ENCODE measurements around the gene FRMD1.

Gene FRMD1

GRCh38 chr6:168035661-168036545, 43.1 kb downstream of the FRMD1 start:
- peak overlapping the region; percentile 49 for H3K4me3 ChIP-seq (ENCODE audit: low read length)
- peak; percentile 32 for DNase-seq (ENCODE audit: low read depth)
- TF ChIP-seq CTCF (IDR thresholded peaks at IDR 0.05; ENCODE audit: insufficient read depth, low read depth, low read length, missing control alignments), result no peak

GRCh38 chr6:168035098-168035660, 43.8 kb downstream of the FRMD1 start:
- no peak for TF ChIP-seq CTCF (IDR thresholded peaks at IDR 0.05; ENCODE audit: insufficient read depth, low read depth, low read length, missing control alignments)
- peak; percentile 43 for DNase-seq (ENCODE audit: low read depth)
- H3K4me3 ChIP-seq (ENCODE audit: low read length), result peak overlapping the region; percentile 49

- DNase-seq (ENCODE audit: low read depth), result no peak
- no peak overlapping the region for H3K4me3 ChIP-seq (ENCODE audit: low read length)
- TF ChIP-seq CTCF (IDR thresholded peaks at IDR 0.05; ENCODE audit: insufficient read depth, low read depth, low read length, missing control alignments), result no peak
Observed at GRCh38 chr6:168034537-168034936, 44.5 kb downstream of the FRMD1 start.

- DNase-seq (ENCODE audit: low read depth), result no peak
- no peak overlapping the region for H3K4me3 ChIP-seq (ENCODE audit: low read length)
- TF ChIP-seq CTCF (IDR thresholded peaks at IDR 0.05; ENCODE audit: insufficient read depth, low read depth, low read length, missing control alignments), result no peak
Observed at GRCh38 chr6:168033791-168034190, 45.2 kb downstream of the FRMD1 start.

- no peak overlapping the region for H3K4me3 ChIP-seq (ENCODE audit: low read length)
- DNase-seq (ENCODE audit: low read depth), result peak; percentile 32
- peak; percentile 22 for TF ChIP-seq CTCF (IDR thresholded peaks at IDR 0.05; ENCODE audit: insufficient read depth, low read depth, low read length, missing control alignments)
Observed at GRCh38 chr6:168032005-168032760, 46.8 kb downstream of the FRMD1 start.

DNA sequence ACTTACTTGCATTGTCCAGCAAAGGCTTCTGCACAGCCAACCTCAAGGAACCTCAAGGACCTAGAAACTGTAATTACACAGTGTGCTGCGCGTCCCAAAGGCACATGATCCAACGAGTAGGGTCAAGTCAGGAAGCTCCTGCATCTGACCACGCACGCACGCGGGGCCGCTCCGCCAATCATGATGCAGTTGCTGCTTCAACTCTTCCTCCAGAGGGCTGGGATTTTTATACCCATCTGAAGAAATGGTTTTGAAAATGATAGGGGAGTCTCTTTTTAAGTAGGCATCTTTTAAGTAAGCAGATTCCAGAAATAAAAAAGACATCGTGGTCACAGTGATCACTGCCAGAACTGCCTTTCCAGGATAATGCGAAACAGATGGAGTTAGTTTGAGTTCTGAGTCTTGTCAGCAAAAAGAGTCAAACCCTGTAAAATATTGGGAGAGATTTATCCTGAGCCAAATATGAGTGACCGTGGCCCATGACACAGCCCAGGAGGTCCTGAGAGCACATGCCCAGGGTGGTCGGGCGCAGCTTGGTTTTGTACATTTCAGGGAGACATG, 47.5 kb downstream of the FRMD1 start:
- DNase-seq (ENCODE audit: low read depth), result no peak
- TF ChIP-seq CTCF (IDR thresholded peaks at IDR 0.05; ENCODE audit: insufficient read depth, low read depth, low read length, missing control alignments), result no peak
- no peak overlapping the region for H3K4me3 ChIP-seq (ENCODE audit: low read length)

Measured in epithelial cell of esophagus (primary cell).